ENCODE measurements around the gene BTAF1. TPM values are rescaled to one million over a fixed set of nuclear protein-coding genes. Genes with fewer than 3 reads are reported as not detected.

Gene BTAF1
- total RNA-seq, 1 experiment from 2014 or later, result 42.3 TPM

GRCh38 chr10:91939653-91940052 is 16.1 kb downstream of the BTAF1 start:
- BruUV-seq (replicated peaks), result no TSS peak
- Histone ChIP-seq H3K4me3 (ENCODE audit: low read depth, low read length, poor library complexity, severe bottlenecking) (no peak overlapping the region), H3K27ac (ENCODE audit: low read depth, low read length, poor library complexity, severe bottlenecking) (no peak overlapping the region), H3K27me3 (replicated peaks; ENCODE audit: insufficient read depth, low read depth, low read length, poor library complexity) (no peaks in the 10 kb centered on the region), H3K4me1 (ENCODE audit: insufficient read depth, low read length, poor library complexity, severe bottlenecking) (no peaks in the 10 kb centered on the region), H3K36me3 (ENCODE audit: insufficient read depth, low read length, poor library complexity, severe bottlenecking) (peaks cover 38% of the 10 kb centered on the region), H3K9me3 (ENCODE audit: low read depth, low read length, poor library complexity, severe bottlenecking) (no peaks in the 10 kb centered on the region)
- TF ChIP-seq, protein P1, sequence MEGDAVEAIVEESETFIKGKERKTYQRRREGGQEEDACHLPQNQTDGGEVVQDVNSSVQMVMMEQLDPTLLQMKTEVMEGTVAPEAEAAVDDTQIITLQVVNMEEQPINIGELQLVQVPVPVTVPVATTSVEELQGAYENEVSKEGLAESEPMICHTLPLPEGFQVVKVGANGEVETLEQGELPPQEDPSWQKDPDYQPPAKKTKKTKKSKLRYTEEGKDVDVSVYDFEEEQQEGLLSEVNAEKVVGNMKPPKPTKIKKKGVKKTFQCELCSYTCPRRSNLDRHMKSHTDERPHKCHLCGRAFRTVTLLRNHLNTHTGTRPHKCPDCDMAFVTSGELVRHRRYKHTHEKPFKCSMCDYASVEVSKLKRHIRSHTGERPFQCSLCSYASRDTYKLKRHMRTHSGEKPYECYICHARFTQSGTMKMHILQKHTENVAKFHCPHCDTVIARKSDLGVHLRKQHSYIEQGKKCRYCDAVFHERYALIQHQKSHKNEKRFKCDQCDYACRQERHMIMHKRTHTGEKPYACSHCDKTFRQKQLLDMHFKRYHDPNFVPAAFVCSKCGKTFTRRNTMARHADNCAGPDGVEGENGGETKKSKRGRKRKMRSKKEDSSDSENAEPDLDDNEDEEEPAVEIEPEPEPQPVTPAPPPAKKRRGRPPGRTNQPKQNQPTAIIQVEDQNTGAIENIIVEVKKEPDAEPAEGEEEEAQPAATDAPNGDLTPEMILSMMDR (conservative IDR thresholded peaks at IDR 0.05; ENCODE audit: low read depth, low read length), result no peak
- no peak for TF ChIP-seq EZH2 (IDR thresholded peaks at IDR 0.05; ENCODE audit: borderline replicate concordance, low read depth, low read length, poor library complexity, severe bottlenecking)
- intact Hi-C loops (cut with micrococcal nuclease; ENCODE audit: unreplicated experiment), result no loop called here
- ChIA-PET POLR2A (ENCODE audit: low non-redundant PET) (no interaction called here), CTCF (no interaction called here)
- DNase-seq (ENCODE audit: low spot score), result no peak

DNA sequence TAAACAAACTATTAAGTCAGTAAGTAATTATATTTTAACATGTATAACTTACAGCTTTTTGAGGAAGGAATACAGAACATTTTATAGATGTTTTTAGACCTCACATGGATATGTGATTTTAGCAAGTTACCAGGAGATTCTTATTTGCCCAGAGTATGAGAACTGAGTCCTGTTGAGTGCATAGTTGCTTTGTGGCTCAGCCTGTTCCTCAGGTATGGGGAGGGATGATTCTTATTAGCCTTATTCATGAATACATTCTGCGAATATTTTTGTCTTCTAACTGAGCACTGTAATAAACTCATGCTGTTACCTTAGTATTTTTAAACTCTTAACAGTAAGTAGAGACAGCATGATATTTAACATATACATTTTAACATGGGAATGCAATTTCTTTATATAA is 17.9 kb downstream of the BTAF1 start:
- Histone ChIP-seq H3K27me3 (replicated peaks; ENCODE audit: insufficient read depth, low read depth, low read length, poor library complexity) (no peaks in the 10 kb centered on the region), H3K27ac (ENCODE audit: low read depth, low read length, poor library complexity, severe bottlenecking) (no peak overlapping the region), H3K4me1 (ENCODE audit: insufficient read depth, low read length, poor library complexity, severe bottlenecking) (no peaks in the 10 kb centered on the region), H3K4me3 (ENCODE audit: low read depth, low read length, poor library complexity, severe bottlenecking) (no peak overlapping the region), H3K36me3 (ENCODE audit: insufficient read depth, low read length, poor library complexity, severe bottlenecking) (peaks cover 27% of the 10 kb centered on the region), H3K9me3 (ENCODE audit: low read depth, low read length, poor library complexity, severe bottlenecking) (no peaks in the 10 kb centered on the region)
- CTCF ChIA-PET, result interaction anchor here (0.6 kb wide), 1 partner anchor 126 kb away, joined by 12 read pairs; no protein-coding TSS in a partner anchor
- no peak for TF ChIP-seq EZH2 (IDR thresholded peaks at IDR 0.05; ENCODE audit: borderline replicate concordance, low read depth, low read length, poor library complexity, severe bottlenecking)
- TF ChIP-seq, protein P1 (conservative IDR thresholded peaks at IDR 0.05; ENCODE audit: low read depth, low read length), result no peak
- POLR2A ChIA-PET (ENCODE audit: low non-redundant PET), result no interaction called here
- intact Hi-C loops (cut with micrococcal nuclease; ENCODE audit: unreplicated experiment), result no loop called here
- no TSS peak for BruUV-seq (replicated peaks)
- DNase-seq (ENCODE audit: low spot score), result no peak

DNA sequence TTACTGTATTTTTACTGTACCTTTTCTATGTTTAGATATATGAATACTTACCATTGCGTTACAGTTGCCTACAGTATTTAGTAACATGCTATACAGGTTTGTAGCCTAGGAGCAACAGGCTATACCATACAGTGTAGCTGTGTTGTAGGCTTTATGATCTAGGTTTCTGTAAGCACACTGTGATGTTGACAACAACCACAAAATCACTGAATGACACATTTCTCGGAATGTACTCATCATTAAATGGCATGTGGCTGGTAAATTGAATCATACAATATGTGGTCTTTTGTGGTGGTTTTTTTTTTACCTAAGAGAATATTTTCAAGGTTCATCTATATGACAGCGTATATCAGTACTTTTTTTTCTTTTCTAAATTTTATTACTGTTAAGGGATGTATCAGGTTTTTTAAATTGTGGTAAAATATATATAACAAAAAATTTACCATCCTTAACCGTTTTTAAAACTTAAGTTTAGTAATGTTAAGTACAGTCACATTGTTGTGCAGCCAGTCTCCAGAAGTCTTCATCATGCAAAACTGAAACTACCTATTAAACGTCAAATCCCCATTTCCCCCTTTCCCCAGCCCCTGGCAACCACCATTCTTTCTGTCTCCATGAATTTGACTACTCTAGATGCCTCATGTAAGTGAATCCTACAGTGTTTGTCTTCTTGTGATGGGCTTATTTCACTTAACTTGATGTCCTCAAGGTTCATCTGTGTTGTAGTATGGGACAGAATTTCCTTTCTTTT is 21.5 kb downstream of the BTAF1 start:
- no peak overlapping the region for H3K4me3 ChIP-seq (ENCODE audit: low read depth, low read length, poor library complexity, severe bottlenecking)
- H3K36me3 ChIP-seq (ENCODE audit: insufficient read depth, low read length, poor library complexity, severe bottlenecking), result peaks cover 18% of the 10 kb centered on the region
- BruUV-seq (replicated peaks), result no TSS peak
- TF ChIP-seq, protein P1 (conservative IDR thresholded peaks at IDR 0.05; ENCODE audit: low read depth, low read length), result no peak
- TF ChIP-seq EZH2 (IDR thresholded peaks at IDR 0.05; ENCODE audit: borderline replicate concordance, low read depth, low read length, poor library complexity, severe bottlenecking), result no peak
- DNase-seq (ENCODE audit: low spot score), result no peak
- H3K4me1 ChIP-seq (ENCODE audit: insufficient read depth, low read length, poor library complexity, severe bottlenecking), result no peaks in the 10 kb centered on the region
- H3K27ac ChIP-seq (ENCODE audit: low read depth, low read length, poor library complexity, severe bottlenecking), result no peak overlapping the region
- intact Hi-C loops (cut with micrococcal nuclease; ENCODE audit: unreplicated experiment), result no loop called here
- ChIA-PET POLR2A (ENCODE audit: low non-redundant PET) (no interaction called here), CTCF (no interaction called here)
- H3K9me3 ChIP-seq (ENCODE audit: low read depth, low read length, poor library complexity, severe bottlenecking), result no peaks in the 10 kb centered on the region
- H3K27me3 ChIP-seq (replicated peaks; ENCODE audit: insufficient read depth, low read depth, low read length, poor library complexity), result no peaks in the 10 kb centered on the region
